ENCODE results near the gene HSPBAP1. TPM values are rescaled to one million over a fixed set of nuclear protein-coding genes. Genes with fewer than 3 reads are reported as not detected.

HSPBAP1 gene
- total RNA-seq, 4 donors from 2014 or later: 3.4 to 13.9 (median 4.0) TPM

DNA sequence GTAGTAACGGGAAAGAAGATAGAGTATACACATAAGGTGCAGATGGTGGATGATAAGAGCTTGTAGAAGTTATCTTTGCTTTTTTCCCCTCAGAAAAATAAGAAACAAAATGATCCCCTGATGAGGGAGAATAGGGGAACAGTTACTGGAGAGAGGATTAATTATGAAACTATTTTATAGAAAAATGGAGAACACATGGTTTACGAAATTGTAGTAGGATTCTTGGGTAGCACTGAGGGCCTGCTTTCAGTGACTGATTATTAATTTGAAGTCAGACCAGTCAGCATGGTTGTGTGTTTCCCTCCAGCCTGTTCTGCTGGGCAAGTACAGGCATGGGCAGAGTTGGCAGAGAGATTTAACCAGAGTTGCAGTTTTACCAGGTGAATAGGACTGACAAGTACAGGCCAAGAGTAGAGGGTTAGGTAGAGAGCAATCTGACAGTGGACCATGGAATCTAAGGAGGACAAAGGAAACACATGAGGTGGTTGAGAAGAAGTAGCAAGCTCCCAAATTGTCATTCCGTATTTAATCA is 7.1 kb upstream of the HSPBAP1 start:
- 48 to 51% methylated on average over 3 of the region's 3 CpGs for WGBS, 2 donors
- Histone ChIP-seq H3K36me3 (no peaks in the 10 kb centered on the region), H3K27ac (peak overlapping the region in 3 of 4 donors; percentile 45 to 71 (median 49)), H3K4me1 (peaks cover under 1 to 61% (median 16%) of the 10 kb centered on the region in 3 donors), H3K27me3 (no peaks in the 10 kb centered on the region), H3K9me3 (no peaks in the 10 kb centered on the region), H3K4me3 (no peak overlapping the region)
- intact Hi-C loops (cut with DNase I): no loop called here
- no peak for DNase-seq
- TF ChIP-seq POLR2A (IDR thresholded peaks at IDR 0.05) (no peak), CTCF (IDR thresholded peaks at IDR 0.05) (no peak)

- no peak for TF ChIP-seq POLR2A (IDR thresholded peaks at IDR 0.05)
- TF ChIP-seq CTCF (IDR thresholded peaks at IDR 0.05): no peak
- H3K36me3 ChIP-seq: no peaks in the 10 kb centered on the region
- no peaks in the 10 kb centered on the region for H3K27me3 ChIP-seq
- H3K27ac ChIP-seq: peak overlapping the region in 3 of 4 donors; percentile 45 to 71 (median 49)
- WGBS, 2 donors: 60 to 81% methylated on average over 1 of the region's 1 CpG
- H3K9me3 ChIP-seq: no peaks in the 10 kb centered on the region
- DNase-seq: no peak
- H3K4me1 ChIP-seq: peaks cover 4 to 67% (median 16%) of the 10 kb centered on the region in 3 donors
- no peak overlapping the region for H3K4me3 ChIP-seq
- intact Hi-C loops (cut with DNase I): no loop called here
Observed at GRCh38 chr3:122800031-122800430, 6.4 kb upstream of the HSPBAP1 start.

DNA sequence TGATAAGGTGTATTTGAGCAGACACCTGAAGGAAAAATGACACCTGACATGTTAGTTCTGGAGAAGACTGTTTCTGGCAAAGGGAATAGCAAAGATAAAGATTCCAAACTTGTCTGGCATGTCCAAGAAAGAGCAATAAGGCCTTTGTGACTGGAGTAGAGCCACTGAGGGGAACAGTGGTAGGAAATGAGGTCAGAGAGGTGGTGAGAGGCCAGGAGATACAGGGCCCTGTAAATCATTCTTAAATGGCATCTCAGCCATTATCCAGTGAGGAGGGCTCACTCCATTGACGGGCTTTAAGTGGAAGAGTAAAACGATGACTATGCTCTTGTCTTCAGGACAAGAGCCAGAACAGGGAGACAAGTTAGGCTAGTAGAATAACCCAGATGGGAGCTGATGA is 5.7 kb upstream of the HSPBAP1 start:
- no peak for DNase-seq
- Histone ChIP-seq H3K4me3 (no peak overlapping the region), H3K9me3 (no peaks in the 10 kb centered on the region), H3K27me3 (no peaks in the 10 kb centered on the region), H3K27ac (peak overlapping the region in 2 of 4 donors; percentile 45 to 71), H3K4me1 (peaks cover 4 to 71% (median 16%) of the 10 kb centered on the region in 3 donors), H3K36me3 (no peaks in the 10 kb centered on the region)
- no peak for TF ChIP-seq POLR2A (IDR thresholded peaks at IDR 0.05)
- TF ChIP-seq CTCF (IDR thresholded peaks at IDR 0.05): no peak
- WGBS, 2 donors: 68 to 72% methylated on average over 2 of the region's 2 CpGs
- intact Hi-C loops (cut with DNase I): loop anchor here (10.0 kb wide), 1 partner anchor 115 kb away; the partner anchor contains the start of gene PARP14

- no peak for TF ChIP-seq CTCF (IDR thresholded peaks at IDR 0.05)
- TF ChIP-seq POLR2A (IDR thresholded peaks at IDR 0.05): no peak
- Histone ChIP-seq H3K27ac (peak overlapping the region in 2 of 4 donors; percentile 15 to 51), H3K4me3 (no peak overlapping the region)
Observed at GRCh38 chr3:122797291-122797690, 3.7 kb upstream of the HSPBAP1 start.

GRCh38 chr3:122795674-122796195 is 2.1 kb upstream of the HSPBAP1 start:
- Histone ChIP-seq H3K4me3 (peak overlapping the region; percentile 79 to 92 (median 82)), H3K27me3 (no peaks in the 10 kb centered on the region), H3K4me1 (peaks cover 4 to 88% (median 19%) of the 10 kb centered on the region in 3 donors), H3K27ac (peak overlapping the region; percentile 95 to 97 (median 96)), H3K36me3 (no peaks in the 10 kb centered on the region), H3K9me3 (no peaks in the 10 kb centered on the region)
- intact Hi-C loops (cut with DNase I): loop anchor here (10.0 kb wide), 1 partner anchor 111 kb away; the partner anchor contains the start of gene PARP14
- DNase-seq: no peak
- TF ChIP-seq CTCF (IDR thresholded peaks at IDR 0.05) (no peak), POLR2A (IDR thresholded peaks at IDR 0.05) (no peak)
- 17 to 34% methylated on average over 9 to 11 of the region's 11 CpGs for WGBS, 2 donors

More at GRCh38 chr3:122797291-122797690, 3.7 kb upstream of the HSPBAP1 start:
- Histone ChIP-seq H3K9me3 (no peaks in the 10 kb centered on the region), H3K27me3 (no peaks in the 10 kb centered on the region), H3K4me1 (peaks cover 4 to 87% (median 22%) of the 10 kb centered on the region in 3 donors), H3K36me3 (no peaks in the 10 kb centered on the region)
- intact Hi-C loops (cut with DNase I): loop anchor here (10.0 kb wide), 1 partner anchor 112 kb away; the partner anchor contains the start of gene PARP14
- WGBS, 2 donors: 48 to 60% methylated on average over 3 of the region's 3 CpGs
- DNase-seq: no peak
